GM10266 (cell line): ENCODE data around the gene BCL2.
"Not testable (repeated sequence)": the region's sequence is repeated elsewhere in the genome, so short reads cannot be mapped to it uniquely, and the experiment has no call there.

ENCODE experiments used
- DNase-seq: peaks from one replicate; pipeline ENCODE4 v3.0.0; 2012; ENCODE audit errors: extremely low spot score
- TF ChIP-seq, protein P1 (sequence below): IDR thresholded peaks from 2 replicates; pipeline ENCODE4 v1.5.1; 2012; ENCODE audit warnings: mild to moderate bottlenecking, low read depth; ENCODE audit not compliant: control insufficient read depth, insufficient read depth; ENCODE audit errors: missing control alignments

BCL2 gene

DNA sequence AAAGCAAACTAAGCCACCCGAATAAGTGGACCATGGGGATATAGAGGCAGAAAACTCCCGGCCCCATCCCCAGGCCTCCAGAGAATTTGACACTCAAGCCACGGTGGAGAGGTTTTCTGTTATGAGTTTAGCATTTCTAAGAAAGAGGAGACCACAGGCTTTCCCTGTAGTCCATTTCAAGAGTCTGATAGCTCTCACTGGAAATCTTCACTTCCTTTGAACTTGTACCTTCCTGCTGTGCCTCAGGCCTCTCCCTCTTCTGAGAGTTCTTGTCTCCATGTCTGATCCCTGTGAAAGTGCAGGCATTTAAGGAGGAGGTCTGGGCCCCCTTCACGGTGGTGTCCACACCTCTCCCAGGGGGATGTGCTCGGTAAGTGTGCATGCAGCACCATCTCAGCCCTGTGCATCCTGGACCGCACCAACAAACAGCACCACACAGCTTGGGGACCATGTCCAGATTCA, 113.7 kb downstream of the BCL2 start:
- TF ChIP-seq, protein P1, sequence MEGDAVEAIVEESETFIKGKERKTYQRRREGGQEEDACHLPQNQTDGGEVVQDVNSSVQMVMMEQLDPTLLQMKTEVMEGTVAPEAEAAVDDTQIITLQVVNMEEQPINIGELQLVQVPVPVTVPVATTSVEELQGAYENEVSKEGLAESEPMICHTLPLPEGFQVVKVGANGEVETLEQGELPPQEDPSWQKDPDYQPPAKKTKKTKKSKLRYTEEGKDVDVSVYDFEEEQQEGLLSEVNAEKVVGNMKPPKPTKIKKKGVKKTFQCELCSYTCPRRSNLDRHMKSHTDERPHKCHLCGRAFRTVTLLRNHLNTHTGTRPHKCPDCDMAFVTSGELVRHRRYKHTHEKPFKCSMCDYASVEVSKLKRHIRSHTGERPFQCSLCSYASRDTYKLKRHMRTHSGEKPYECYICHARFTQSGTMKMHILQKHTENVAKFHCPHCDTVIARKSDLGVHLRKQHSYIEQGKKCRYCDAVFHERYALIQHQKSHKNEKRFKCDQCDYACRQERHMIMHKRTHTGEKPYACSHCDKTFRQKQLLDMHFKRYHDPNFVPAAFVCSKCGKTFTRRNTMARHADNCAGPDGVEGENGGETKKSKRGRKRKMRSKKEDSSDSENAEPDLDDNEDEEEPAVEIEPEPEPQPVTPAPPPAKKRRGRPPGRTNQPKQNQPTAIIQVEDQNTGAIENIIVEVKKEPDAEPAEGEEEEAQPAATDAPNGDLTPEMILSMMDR: no peak
- DNase-seq: no peak

DNA sequence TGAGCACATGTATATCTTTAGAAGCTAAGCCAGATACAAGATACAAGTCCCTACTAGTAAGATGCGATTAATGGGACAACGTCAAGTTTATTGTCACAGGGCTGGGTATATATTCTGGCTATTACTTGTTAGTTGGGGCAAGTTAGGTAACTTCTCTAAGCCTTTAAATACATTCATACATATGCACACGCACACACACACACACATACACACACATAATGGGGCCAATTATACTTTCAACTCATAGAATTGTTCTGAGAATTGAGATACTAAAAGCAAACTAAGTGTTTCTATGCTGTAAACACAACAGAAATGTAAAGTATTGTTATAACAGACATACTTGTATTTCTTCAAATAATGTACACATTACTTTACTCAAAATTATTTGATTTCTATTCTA, 116.1 kb downstream of the BCL2 start:
- DNase-seq: no peak
- TF ChIP-seq, protein P1: no peak

- DNase-seq: no peak
- TF ChIP-seq, protein P1: no peak
Measured at GRCh38 chr18:63202828-63203227, 116.7 kb downstream of the BCL2 start.

DNA sequence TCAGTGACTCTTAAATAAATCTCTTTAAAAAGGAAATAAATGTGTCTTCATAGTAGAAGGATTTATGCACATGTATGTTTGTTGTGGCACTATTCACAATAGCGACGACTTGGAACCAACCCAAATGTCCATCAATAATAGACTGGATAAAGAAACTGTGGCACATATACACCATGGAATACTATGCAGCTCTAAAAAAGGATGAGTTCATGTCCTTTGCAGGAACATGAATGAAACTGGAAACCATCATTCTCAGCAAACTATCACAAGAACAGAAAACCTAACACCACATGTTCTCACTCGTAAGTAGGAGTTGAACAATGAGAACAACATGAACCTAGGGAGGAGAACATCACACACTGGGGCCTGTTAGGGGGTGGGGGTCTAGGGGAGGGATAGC, 118.1 kb downstream of the BCL2 start:
- not testable (repeated sequence) for DNase-seq

- TF ChIP-seq, protein P1: no peak
- no peak for DNase-seq
Measured at GRCh38 chr18:63199743-63200241, 119.8 kb downstream of the BCL2 start.

GRCh38 chr18:63198868-63199742, 120.5 kb downstream of the BCL2 start:
- DNase-seq: no peak
- TF ChIP-seq, protein P1: no peak

DNA sequence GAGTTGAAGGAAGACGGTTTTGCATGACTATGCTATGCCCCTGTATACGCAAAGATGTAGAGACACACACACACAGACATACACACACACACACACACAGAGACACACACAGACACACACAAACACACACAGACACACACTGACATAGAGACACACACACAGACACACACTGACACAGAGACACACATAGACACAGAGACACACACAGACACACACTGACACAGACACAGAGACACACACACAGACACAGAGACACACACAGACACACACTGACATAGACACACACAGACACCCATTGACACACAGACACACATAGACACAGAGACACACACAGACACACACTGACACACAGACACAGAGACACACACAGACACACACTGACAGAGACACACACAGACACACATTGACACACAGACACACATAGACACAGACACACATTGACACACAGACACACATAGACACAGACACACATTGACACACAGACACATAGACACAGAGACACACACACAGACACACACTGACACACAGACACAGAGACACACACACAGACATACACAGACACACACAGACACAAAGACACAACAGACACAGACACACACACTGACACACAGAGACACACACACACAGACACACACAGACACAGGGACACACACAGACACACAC, 121.3 kb downstream of the BCL2 start:
- TF ChIP-seq, protein P1: no peak
- DNase-seq: no peak
